ENCODE results near the gene TTLL5.

The TTLL5 gene

DNA sequence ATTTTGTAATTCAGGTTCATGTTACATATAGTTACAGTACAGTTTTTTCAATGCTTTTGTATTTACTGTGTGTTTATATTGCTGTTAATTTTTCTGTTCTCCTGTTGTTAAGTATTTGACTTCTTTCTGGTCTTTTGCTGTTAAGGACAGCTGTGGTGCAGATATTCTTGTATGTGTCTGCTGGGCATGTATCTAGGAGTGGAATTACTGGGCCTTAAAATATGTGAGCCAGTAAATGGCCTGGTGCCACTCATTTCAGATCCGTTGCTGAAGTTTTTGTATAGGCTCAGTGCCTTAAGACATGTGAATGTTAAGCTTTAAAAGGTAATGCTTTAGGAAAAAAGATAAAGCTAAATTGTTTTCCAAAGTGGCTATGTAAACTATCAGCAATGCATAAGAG is 87.3 kb downstream of the TTLL5 start:
- no peak overlapping the region for H2BK12ac ChIP-seq (ENCODE audit: low read length)
- H4K91ac ChIP-seq (ENCODE audit: low read depth, low read length, poor library complexity), result no peak overlapping the region
- DNase-seq (ENCODE audit: low spot score), result no peak
- no peaks in the 10 kb centered on the region for H3K79me1 ChIP-seq (ENCODE audit: low read depth, low read length)
- H3K4me3 ChIP-seq (ENCODE audit: low read length in 2 of 2), result no peak overlapping the region
- H2BK120ac ChIP-seq (ENCODE audit: low read depth, low read length), result no peak overlapping the region
- H3K4me2 ChIP-seq (ENCODE audit: insufficient read depth, low read length, poor library complexity, severe bottlenecking), result no peak overlapping the region
- H3K14ac ChIP-seq (ENCODE audit: low read length), result no peak overlapping the region
- H3K4ac ChIP-seq (ENCODE audit: low read length), result no peak overlapping the region
- no peak overlapping the region for H2BK15ac ChIP-seq (ENCODE audit: low read length)
- H3K9me3 ChIP-seq (replicated peaks in 1 of 2; ENCODE audit: control insufficient read depth in 2 of 2, insufficient read depth in 1 of 2, low read depth in 1 of 2, low read length in 2 of 2), result peaks cover 3 to 17% of the 10 kb centered on the region in 2 donors
- no peak overlapping the region for H4K8ac ChIP-seq (ENCODE audit: low read depth, low read length)
- no peak overlapping the region for H3K23ac ChIP-seq (ENCODE audit: low read depth, low read length, poor library complexity)
- no peak overlapping the region for H2AK5ac ChIP-seq (ENCODE audit: low read depth, low read length)
- H3K36me3 ChIP-seq (replicated peaks in 1 of 2; ENCODE audit: control insufficient read depth in 2 of 2, insufficient read depth in 2 of 2, low read length in 2 of 2), result peaks cover 9 to 73% of the 10 kb centered on the region in 2 donors
- no peak overlapping the region for H3K27ac ChIP-seq (replicated peaks; ENCODE audit: low read length)
- no peaks in the 10 kb centered on the region for H3K4me1 ChIP-seq (ENCODE audit: control insufficient read depth in 2 of 2, insufficient read depth in 1 of 2, low read depth in 1 of 2, low read length in 2 of 2)
- H3K18ac ChIP-seq (ENCODE audit: low read length), result no peak overlapping the region
- WGBS, 2 donors (ENCODE audit: extremely low coverage in 2 of 2, insufficient read length in 2 of 2, insufficient replicate concordance in 1 of 2), result no CpG with 5 or more reads among the region's 1 CpG
- no peak overlapping the region for H3K9ac ChIP-seq (ENCODE audit: low read depth, low read length, poor library complexity)
- H3K27me3 ChIP-seq (ENCODE audit: control insufficient read depth in 3 of 3, insufficient read depth in 3 of 3, low read depth in 1 of 3, low read length in 3 of 3), result peaks cover 0 to 2% (median 0%) of the 10 kb centered on the region in 3 experiments
- no peak overlapping the region for H2AFZ ChIP-seq (ENCODE audit: low read length)
- no peak overlapping the region for H2BK5ac ChIP-seq (ENCODE audit: low read length)

- no peak overlapping the region for H3K27ac ChIP-seq (replicated peaks; ENCODE audit: low read length)
- H3K4ac ChIP-seq (ENCODE audit: low read length), result no peak overlapping the region
- H3K4me2 ChIP-seq (ENCODE audit: insufficient read depth, low read length, poor library complexity, severe bottlenecking), result no peak overlapping the region
- no peak overlapping the region for H2BK5ac ChIP-seq (ENCODE audit: low read length)
- no peak overlapping the region for H2BK12ac ChIP-seq (ENCODE audit: low read length)
- H3K27me3 ChIP-seq (ENCODE audit: control insufficient read depth in 3 of 3, insufficient read depth in 3 of 3, low read depth in 1 of 3, low read length in 3 of 3), result peaks cover 0 to 2% (median 0%) of the 10 kb centered on the region in 3 experiments
- no peak overlapping the region for H3K18ac ChIP-seq (ENCODE audit: low read length)
- no peak overlapping the region for H3K14ac ChIP-seq (ENCODE audit: low read length)
- H3K9me3 ChIP-seq (replicated peaks in 1 of 2; ENCODE audit: control insufficient read depth in 2 of 2, insufficient read depth in 1 of 2, low read depth in 1 of 2, low read length in 2 of 2), result peaks cover 3 to 13% of the 10 kb centered on the region in 2 donors
- no peak overlapping the region for H2BK120ac ChIP-seq (ENCODE audit: low read depth, low read length)
- H3K36me3 ChIP-seq (replicated peaks in 1 of 2; ENCODE audit: control insufficient read depth in 2 of 2, insufficient read depth in 2 of 2, low read length in 2 of 2), result peaks cover 9 to 75% of the 10 kb centered on the region in 2 donors
- H3K79me1 ChIP-seq (ENCODE audit: low read depth, low read length), result no peaks in the 10 kb centered on the region
- H2AK5ac ChIP-seq (ENCODE audit: low read depth, low read length), result no peak overlapping the region
- no peak for DNase-seq (ENCODE audit: low spot score)
- H3K4me3 ChIP-seq (ENCODE audit: low read length in 2 of 2), result no peak overlapping the region
- H4K8ac ChIP-seq (ENCODE audit: low read depth, low read length), result no peak overlapping the region
- no peaks in the 10 kb centered on the region for H3K4me1 ChIP-seq (ENCODE audit: control insufficient read depth in 2 of 2, insufficient read depth in 1 of 2, low read depth in 1 of 2, low read length in 2 of 2)
- no peak overlapping the region for H3K9ac ChIP-seq (ENCODE audit: low read depth, low read length, poor library complexity)
- WGBS, 2 donors (ENCODE audit: extremely low coverage in 2 of 2, insufficient read length in 2 of 2, insufficient replicate concordance in 1 of 2), result no CpG with 5 or more reads among the region's 5 CpGs
- no peak overlapping the region for H4K91ac ChIP-seq (ENCODE audit: low read depth, low read length, poor library complexity)
- H2AFZ ChIP-seq (ENCODE audit: low read length), result no peak overlapping the region
- no peak overlapping the region for H3K23ac ChIP-seq (ENCODE audit: low read depth, low read length, poor library complexity)
- no peak overlapping the region for H2BK15ac ChIP-seq (ENCODE audit: low read length)
Observed at GRCh38 chr14:75751296-75751695, 90.2 kb downstream of the TTLL5 start.

DNA sequence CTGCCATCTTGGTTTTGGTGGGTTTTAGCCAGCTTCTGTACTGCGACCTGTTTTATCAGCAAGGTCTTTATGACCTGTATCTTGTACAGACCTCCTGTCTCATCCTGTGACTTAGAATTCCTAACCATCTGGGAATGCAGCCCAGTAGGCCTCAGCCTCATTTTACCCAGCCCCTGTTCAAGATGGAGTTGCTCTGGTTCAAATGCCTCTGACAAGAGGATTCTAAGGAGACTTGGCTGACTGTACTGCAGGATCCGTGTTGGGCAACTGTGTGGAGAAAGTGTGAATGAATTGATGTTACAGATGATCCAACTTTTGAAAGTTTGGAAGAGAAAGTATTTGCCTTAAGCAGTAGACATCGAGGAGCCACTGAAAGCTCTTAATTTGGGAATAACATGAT is 91.0 kb downstream of the TTLL5 start:
- no peak overlapping the region for H3K4ac ChIP-seq (ENCODE audit: low read length)
- peaks cover 0 to 5% of the 10 kb centered on the region in 2 donors for H3K9me3 ChIP-seq (replicated peaks in 1 of 2; ENCODE audit: control insufficient read depth in 2 of 2, insufficient read depth in 1 of 2, low read depth in 1 of 2, low read length in 2 of 2)
- no peaks in the 10 kb centered on the region for H3K79me1 ChIP-seq (ENCODE audit: low read depth, low read length)
- no peak overlapping the region for H2AK5ac ChIP-seq (ENCODE audit: low read depth, low read length)
- H2AFZ ChIP-seq (ENCODE audit: low read length), result no peak overlapping the region
- no peak overlapping the region for H4K91ac ChIP-seq (ENCODE audit: low read depth, low read length, poor library complexity)
- WGBS, 2 donors (ENCODE audit: extremely low coverage in 2 of 2, insufficient read length in 2 of 2, insufficient replicate concordance in 1 of 2), result no CpG with 5 or more reads among the region's 3 CpGs
- no peak overlapping the region for H2BK12ac ChIP-seq (ENCODE audit: low read length)
- H3K4me1 ChIP-seq (ENCODE audit: control insufficient read depth in 2 of 2, insufficient read depth in 1 of 2, low read depth in 1 of 2, low read length in 2 of 2), result no peaks in the 10 kb centered on the region
- no peak overlapping the region for H3K4me3 ChIP-seq (ENCODE audit: low read length in 2 of 2)
- no peak overlapping the region for H3K23ac ChIP-seq (ENCODE audit: low read depth, low read length, poor library complexity)
- no peak overlapping the region for H2BK120ac ChIP-seq (ENCODE audit: low read depth, low read length)
- peaks cover 0 to 2% (median 0%) of the 10 kb centered on the region in 3 experiments for H3K27me3 ChIP-seq (ENCODE audit: control insufficient read depth in 3 of 3, insufficient read depth in 3 of 3, low read depth in 1 of 3, low read length in 3 of 3)
- peaks cover 5 to 72% of the 10 kb centered on the region in 2 donors for H3K36me3 ChIP-seq (replicated peaks in 1 of 2; ENCODE audit: control insufficient read depth in 2 of 2, insufficient read depth in 2 of 2, low read length in 2 of 2)
- DNase-seq (ENCODE audit: low spot score), result no peak
- H3K14ac ChIP-seq (ENCODE audit: low read length), result no peak overlapping the region
- H3K9ac ChIP-seq (ENCODE audit: low read depth, low read length, poor library complexity), result no peak overlapping the region
- H2BK15ac ChIP-seq (ENCODE audit: low read length), result no peak overlapping the region
- H4K8ac ChIP-seq (ENCODE audit: low read depth, low read length), result no peak overlapping the region
- H3K18ac ChIP-seq (ENCODE audit: low read length), result no peak overlapping the region
- no peak overlapping the region for H3K4me2 ChIP-seq (ENCODE audit: insufficient read depth, low read length, poor library complexity, severe bottlenecking)
- no peak overlapping the region for H2BK5ac ChIP-seq (ENCODE audit: low read length)
- no peak overlapping the region for H3K27ac ChIP-seq (replicated peaks; ENCODE audit: low read length)

- Histone ChIP-seq H3K79me1 (ENCODE audit: low read depth, low read length) (no peaks in the 10 kb centered on the region), H2AFZ (ENCODE audit: low read length) (no peak overlapping the region), H3K4me2 (ENCODE audit: insufficient read depth, low read length, poor library complexity, severe bottlenecking) (no peak overlapping the region), H3K27ac (replicated peaks; ENCODE audit: low read length) (no peak overlapping the region), H2BK120ac (ENCODE audit: low read depth, low read length) (no peak overlapping the region), H3K4ac (ENCODE audit: low read length) (no peak overlapping the region), H2AK5ac (ENCODE audit: low read depth, low read length) (no peak overlapping the region), H3K9ac (ENCODE audit: low read depth, low read length, poor library complexity) (no peak overlapping the region), H3K36me3 (replicated peaks in 1 of 2; ENCODE audit: control insufficient read depth in 2 of 2, insufficient read depth in 2 of 2, low read length in 2 of 2) (peaks cover 5 to 70% of the 10 kb centered on the region in 2 donors), H2BK5ac (ENCODE audit: low read length) (no peak overlapping the region), H4K8ac (ENCODE audit: low read depth, low read length) (no peak overlapping the region), H2BK12ac (ENCODE audit: low read length) (no peak overlapping the region), H3K23ac (ENCODE audit: low read depth, low read length, poor library complexity) (no peak overlapping the region), H4K91ac (ENCODE audit: low read depth, low read length, poor library complexity) (no peak overlapping the region), H2BK15ac (ENCODE audit: low read length) (no peak overlapping the region), H3K27me3 (ENCODE audit: control insufficient read depth in 3 of 3, insufficient read depth in 3 of 3, low read depth in 1 of 3, low read length in 3 of 3) (peaks cover 0 to 2% (median 0%) of the 10 kb centered on the region in 3 experiments), H3K9me3 (replicated peaks in 1 of 2; ENCODE audit: control insufficient read depth in 2 of 2, insufficient read depth in 1 of 2, low read depth in 1 of 2, low read length in 2 of 2) (no peaks in the 10 kb centered on the region), H3K4me3 (ENCODE audit: low read length in 2 of 2) (no peak overlapping the region), H3K14ac (ENCODE audit: low read length) (no peak overlapping the region), H3K4me1 (ENCODE audit: control insufficient read depth in 2 of 2, insufficient read depth in 1 of 2, low read depth in 1 of 2, low read length in 2 of 2) (no peaks in the 10 kb centered on the region), H3K18ac (ENCODE audit: low read length) (no peak overlapping the region)
- no CpG with 5 or more reads among the region's 4 CpGs for WGBS, 2 donors (ENCODE audit: extremely low coverage in 2 of 2, insufficient read length in 2 of 2, insufficient replicate concordance in 1 of 2)
- no peak for DNase-seq (ENCODE audit: low spot score)
Observed at GRCh38 chr14:75752907-75753594, 92.0 kb downstream of the TTLL5 start.

Measured in neuronal stem cell (in vitro differentiated cells).